ENCODE results near the gene CIDEC. TPM values are rescaled to one million over a fixed set of nuclear protein-coding genes. Genes with fewer than 3 reads are reported as not detected.

CIDEC gene
- total and polyA plus RNA-seq, 2 of the 13 experiments (the other 11 are each of a cell fraction or from before 2014, with no cell fraction given): 2.5 to 10.4 TPM

DNA sequence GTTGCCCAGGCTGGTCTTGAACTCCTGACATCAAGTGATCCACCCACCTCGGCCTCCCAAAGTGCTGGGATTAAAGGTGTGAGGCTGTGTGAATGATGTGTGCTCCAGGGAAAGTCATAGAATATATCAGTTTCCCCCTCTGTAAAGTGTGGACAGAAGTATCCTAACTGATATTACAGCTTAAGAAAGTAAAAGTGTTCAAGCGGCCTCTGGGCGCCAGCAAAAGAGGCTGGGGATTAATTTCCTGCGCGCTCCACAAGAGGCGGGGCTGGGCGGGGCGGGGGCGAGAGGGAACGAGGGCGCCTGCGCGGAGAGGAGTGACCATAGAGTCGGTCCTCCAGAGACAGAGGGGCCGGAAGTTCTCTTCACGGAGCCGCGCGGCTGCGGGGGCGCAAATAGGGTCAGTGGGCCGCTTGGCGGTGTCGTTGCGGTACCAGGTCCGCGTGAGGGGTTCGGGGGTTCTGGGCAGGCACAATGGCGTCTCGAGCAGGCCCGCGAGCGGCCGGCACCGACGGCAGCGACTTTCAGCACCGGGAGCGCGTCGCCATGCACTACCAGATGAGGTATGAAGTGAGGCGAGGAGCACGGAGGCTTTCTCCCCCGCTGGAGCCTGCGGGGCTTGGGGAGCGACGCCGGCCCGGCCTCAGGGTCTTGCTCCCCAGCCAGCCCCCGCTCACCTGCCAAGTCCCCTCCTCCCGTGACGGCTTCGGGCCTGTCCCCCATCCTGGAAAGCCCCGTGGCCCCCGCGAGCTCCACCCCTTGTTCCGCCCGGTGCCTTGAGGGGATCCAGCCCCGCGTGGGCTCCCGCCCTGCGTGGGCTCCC is 10.4 kb upstream of the CIDEC start, which contains the start of gene JAGN1 (continued):
- 0 out of 2 replicates have a peak, but pooled peaks have one; percentile 56 for TF ChIP-seq SETDB1 (CRISPR knock-in tag; IDR thresholded peaks at IDR 0.05; ENCODE audit: borderline replicate concordance)
- no peak for TF ChIP-seq FOXP1 (IDR thresholded peaks at IDR 0.05)
- no peak; the same call in 1 of the 2 replicates for TF ChIP-seq FOXP1 (CRISPR knock-in tag; IDR thresholded peaks at IDR 0.05)
- TF ChIP-seq U2AF1 (optimal IDR thresholded peaks at IDR 0.05; ENCODE audit: low read depth, low read length): no peak
- TF ChIP-seq ATRX (CRISPR knock-in tag; IDR thresholded peaks at IDR 0.05; ENCODE audit: borderline replicate concordance): no peak
- peak; percentile 59; the same call in 1 of the 2 replicates for TF ChIP-seq ZMYM4 (CRISPR knock-in tag; IDR thresholded peaks at IDR 0.05)
- TF ChIP-seq RELA (CRISPR knock-in tag; IDR thresholded peaks at IDR 0.05): no peak
- TF ChIP-seq TCF7L2 (IDR thresholded peaks at IDR 0.05; ENCODE audit: low read depth, low read length): no peak
- TF ChIP-seq, protein P1, sequence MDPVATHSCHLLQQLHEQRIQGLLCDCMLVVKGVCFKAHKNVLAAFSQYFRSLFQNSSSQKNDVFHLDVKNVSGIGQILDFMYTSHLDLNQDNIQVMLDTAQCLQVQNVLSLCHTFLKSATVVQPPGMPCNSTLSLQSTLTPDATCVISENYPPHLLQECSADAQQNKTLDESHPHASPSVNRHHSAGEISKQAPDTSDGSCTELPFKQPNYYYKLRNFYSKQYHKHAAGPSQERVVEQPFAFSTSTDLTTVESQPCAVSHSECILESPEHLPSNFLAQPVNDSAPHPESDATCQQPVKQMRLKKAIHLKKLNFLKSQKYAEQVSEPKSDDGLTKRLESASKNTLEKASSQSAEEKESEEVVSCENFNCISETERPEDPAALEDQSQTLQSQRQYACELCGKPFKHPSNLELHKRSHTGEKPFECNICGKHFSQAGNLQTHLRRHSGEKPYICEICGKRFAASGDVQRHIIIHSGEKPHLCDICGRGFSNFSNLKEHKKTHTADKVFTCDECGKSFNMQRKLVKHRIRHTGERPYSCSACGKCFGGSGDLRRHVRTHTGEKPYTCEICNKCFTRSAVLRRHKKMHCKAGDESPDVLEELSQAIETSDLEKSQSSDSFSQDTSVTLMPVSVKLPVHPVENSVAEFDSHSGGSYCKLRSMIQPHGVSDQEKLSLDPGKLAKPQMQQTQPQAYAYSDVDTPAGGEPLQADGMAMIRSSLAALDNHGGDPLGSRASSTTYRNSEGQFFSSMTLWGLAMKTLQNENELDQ (CRISPR knock-in tag; IDR thresholded peaks at IDR 0.05; ENCODE audit: borderline replicate concordance): no peak
- peak; percentile 83 for TF ChIP-seq TBX2 (CRISPR knock-in tag; IDR thresholded peaks at IDR 0.05; ENCODE audit: borderline replicate concordance)
- TF ChIP-seq, protein P2, sequence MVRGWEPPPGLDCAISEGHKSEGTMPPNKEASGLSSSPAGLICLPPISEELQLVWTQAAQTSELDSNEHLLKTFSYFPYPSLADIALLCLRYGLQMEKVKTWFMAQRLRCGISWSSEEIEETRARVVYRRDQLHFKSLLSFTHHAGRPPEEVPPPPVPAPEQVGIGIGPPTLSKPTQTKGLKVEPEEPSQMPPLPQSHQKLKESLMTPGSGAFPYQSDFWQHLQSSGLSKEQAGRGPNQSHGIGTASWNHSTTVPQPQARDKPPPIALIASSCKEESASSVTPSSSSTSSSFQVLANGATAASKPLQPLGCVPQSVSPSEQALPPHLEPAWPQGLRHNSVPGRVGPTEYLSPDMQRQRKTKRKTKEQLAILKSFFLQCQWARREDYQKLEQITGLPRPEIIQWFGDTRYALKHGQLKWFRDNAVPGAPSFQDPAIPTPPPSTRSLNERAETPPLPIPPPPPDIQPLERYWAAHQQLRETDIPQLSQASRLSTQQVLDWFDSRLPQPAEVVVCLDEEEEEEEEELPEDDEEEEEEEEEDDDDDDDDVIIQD (CRISPR knock-in tag; IDR thresholded peaks at IDR 0.05; ENCODE audit: low read depth): no peak
- TF ChIP-seq, protein P3, sequence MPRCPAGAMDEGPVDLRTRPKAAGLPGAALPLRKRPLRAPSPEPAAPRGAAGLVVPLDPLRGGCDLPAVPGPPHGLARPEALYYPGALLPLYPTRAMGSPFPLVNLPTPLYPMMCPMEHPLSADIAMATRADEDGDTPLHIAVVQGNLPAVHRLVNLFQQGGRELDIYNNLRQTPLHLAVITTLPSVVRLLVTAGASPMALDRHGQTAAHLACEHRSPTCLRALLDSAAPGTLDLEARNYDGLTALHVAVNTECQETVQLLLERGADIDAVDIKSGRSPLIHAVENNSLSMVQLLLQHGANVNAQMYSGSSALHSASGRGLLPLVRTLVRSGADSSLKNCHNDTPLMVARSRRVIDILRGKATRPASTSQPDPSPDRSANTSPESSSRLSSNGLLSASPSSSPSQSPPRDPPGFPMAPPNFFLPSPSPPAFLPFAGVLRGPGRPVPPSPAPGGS (CRISPR knock-in tag; IDR thresholded peaks at IDR 0.05): peak; percentile 82
- TF ChIP-seq SUZ12 (IDR thresholded peaks at IDR 0.05; ENCODE audit: low read depth, low read length): no peak
- TF ChIP-seq JARID2 (CRISPR knock-in tag; IDR thresholded peaks at IDR 0.05; ENCODE audit: insufficient replicate concordance): peak; percentile 45
- TF ChIP-seq PHF20 (CRISPR knock-in tag; IDR thresholded peaks at IDR 0.05): peak; percentile 81
- no peak for TF ChIP-seq TRIM24 (CRISPR knock-in tag; IDR thresholded peaks at IDR 0.05)
- TF ChIP-seq ZNF83 (CRISPR knock-in tag; IDR thresholded peaks at IDR 0.05; ENCODE audit: borderline replicate concordance): no peak
- TF ChIP-seq, protein P4, sequence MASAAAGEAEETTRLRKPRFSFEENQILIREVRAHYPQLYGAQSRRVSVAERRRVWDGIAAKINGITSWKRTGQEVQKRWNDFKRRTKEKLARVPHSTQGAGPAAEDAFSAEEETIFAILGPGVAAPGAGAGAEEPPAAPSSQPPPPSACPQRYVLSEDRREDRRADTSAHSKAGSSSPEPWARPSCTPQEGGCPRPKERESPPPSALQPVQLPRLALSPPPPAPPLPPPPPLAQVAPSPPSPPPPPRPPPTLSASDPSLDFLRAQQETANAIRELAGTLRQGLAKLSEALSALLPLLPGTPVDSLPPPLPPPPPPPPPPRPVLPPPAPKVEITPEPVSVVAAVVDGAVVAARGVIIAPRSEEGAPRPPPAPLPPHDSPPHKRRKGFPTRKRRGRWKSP (CRISPR knock-in tag; IDR thresholded peaks at IDR 0.05): peak; percentile 86
- TF ChIP-seq ZNF337 (CRISPR knock-in tag; IDR thresholded peaks at IDR 0.05; ENCODE audit: borderline replicate concordance, low read depth): no peak
- peak; percentile 74; the same call in 1 of the 2 replicates for TF ChIP-seq AKAP8 (CRISPR knock-in tag; IDR thresholded peaks at IDR 0.05)
- TF ChIP-seq, protein P5, sequence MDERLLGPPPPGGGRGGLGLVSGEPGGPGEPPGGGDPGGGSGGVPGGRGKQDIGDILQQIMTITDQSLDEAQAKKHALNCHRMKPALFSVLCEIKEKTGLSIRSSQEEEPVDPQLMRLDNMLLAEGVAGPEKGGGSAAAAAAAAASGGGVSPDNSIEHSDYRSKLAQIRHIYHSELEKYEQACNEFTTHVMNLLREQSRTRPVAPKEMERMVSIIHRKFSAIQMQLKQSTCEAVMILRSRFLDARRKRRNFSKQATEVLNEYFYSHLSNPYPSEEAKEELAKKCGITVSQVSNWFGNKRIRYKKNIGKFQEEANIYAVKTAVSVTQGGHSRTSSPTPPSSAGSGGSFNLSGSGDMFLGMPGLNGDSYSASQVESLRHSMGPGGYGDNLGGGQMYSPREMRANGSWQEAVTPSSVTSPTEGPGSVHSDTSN (CRISPR knock-in tag; IDR thresholded peaks at IDR 0.05): no peak
- peak; percentile 49 for TF ChIP-seq FOSL2 (CRISPR knock-in tag; IDR thresholded peaks at IDR 0.05)
- peak; percentile 89 to 97 for TF ChIP-seq POLR2A (IDR thresholded peaks at IDR 0.05; ENCODE audit: insufficient read depth in 1 of 2, low read depth in 2 of 2, low read length in 2 of 2)
- no peak for TF ChIP-seq MXI1 (IDR thresholded peaks at IDR 0.05; ENCODE audit: borderline replicate concordance, low read depth, low read length)

All from HepG2 (cell line).